ENCODE results near the gene STAT2.
"Not testable (repeated sequence)": the region's sequence is repeated elsewhere in the genome, so short reads cannot be mapped to it uniquely, and the experiment has no call there.

Gene STAT2

DNA sequence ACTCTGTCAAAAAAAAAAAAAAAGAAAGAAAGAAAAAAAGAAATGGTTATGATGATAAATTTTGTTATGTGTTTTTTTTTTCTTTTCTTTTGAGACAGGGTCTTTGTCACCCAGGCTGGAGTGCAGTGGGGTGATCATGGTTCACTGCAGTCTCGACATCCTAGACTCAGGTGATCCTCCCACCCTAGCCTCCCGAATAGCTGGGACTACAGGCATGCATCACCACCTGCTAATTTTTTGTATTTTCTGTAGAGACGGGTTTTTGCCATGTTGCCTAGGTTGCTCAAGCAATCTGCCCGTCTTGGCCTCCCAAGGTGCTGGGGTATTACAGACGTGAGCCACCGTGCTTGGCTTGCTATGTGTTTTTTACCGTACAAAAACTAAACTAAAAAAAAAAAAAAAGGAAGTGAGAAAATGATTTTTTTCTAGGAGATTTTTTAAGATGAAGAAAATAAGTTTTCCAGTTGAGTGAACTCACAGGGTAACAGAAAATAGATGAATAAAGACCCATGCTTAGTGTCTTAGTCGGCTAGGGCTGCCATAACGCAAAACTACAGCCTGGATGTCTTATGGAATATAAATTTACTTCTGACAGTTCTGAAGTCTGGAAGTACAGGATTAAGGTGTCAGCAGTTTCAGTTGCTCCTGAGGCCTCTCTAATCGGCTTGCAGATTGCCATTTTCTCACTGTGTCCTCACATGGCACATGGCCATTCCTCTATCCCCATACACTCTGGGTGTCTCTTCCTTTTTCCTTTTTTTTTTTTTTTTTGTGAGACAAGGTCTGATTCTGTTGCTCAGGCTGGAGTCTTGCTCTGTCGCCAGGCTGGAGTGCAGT is 15.9 kb upstream of the STAT2 start:
- peak overlapping the region; percentile 26; the same call in 1 of the 2 replicates for H3K4me3 ChIP-seq (ENCODE audit: low read length)
- no peak for TF ChIP-seq ZNF274 (IDR thresholded peaks at IDR 0.05; ENCODE audit: low read depth, low read length)

DNA sequence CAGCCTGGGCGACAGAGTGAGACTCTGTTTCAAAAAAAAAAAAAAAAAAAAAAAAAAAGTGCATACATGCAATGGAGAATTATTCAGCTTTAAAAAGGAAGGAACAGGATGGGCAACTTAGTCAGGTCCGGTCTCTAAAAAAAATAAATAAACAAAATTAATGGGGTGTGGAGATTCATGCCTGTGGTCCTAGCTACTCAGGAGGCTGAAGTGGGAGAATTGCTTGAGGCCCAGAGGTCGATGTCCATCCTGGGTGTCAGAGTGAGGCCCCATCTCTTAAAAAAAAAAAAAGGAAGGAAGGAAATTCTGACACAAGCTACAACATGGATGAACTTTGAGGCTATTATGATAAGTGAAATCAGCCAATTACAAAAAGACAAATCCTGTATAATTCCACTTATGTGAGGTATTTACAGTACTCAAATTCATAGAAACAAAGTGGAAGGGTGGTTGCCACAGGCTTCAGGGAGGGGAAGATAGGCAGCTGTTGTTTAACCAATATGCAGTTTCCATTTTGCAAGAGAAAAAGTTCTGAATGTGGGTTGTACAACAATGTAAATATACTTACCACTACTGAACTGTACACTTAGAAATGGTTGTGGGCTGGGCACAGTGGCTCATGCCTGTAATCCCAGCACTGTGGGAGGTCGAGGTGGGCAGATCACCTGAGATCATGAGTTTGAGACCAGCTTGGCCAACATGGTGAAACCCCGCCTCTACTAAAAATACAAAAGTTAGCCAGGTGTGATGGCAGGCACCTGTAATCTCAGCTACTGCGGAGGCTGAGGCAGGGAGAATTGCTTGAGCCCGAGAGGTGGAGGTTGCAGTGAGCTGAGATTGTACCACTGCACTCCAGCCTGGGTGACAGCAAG is 15.1 kb upstream of the STAT2 start:
- TF ChIP-seq ZNF274 (IDR thresholded peaks at IDR 0.05; ENCODE audit: low read depth, low read length), result no peak
- peak overlapping the region; percentile 9; the same call in 1 of the 2 replicates for H3K4me3 ChIP-seq (ENCODE audit: low read length)

DNA sequence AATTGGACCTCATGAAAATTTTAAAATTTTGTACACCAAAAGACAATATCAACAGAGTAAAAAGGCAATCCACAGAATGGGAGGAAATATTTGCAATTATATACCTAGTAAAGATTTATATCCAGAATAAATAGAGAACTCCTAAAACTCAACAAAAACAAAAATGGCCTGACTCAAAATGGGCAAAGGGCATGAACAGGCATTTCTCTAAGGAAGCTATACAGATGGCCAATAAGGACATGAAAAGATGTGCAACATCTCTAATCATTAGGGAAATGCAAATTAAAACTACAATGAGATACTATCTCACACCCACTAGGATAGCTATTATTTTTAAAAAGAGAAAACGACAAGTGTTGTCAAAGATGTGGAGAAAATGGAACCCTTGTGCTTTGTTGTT is 13.6 kb upstream of the STAT2 start:
- TF ChIP-seq ZNF274 (IDR thresholded peaks at IDR 0.05; ENCODE audit: low read depth, low read length), result no peak

DNA sequence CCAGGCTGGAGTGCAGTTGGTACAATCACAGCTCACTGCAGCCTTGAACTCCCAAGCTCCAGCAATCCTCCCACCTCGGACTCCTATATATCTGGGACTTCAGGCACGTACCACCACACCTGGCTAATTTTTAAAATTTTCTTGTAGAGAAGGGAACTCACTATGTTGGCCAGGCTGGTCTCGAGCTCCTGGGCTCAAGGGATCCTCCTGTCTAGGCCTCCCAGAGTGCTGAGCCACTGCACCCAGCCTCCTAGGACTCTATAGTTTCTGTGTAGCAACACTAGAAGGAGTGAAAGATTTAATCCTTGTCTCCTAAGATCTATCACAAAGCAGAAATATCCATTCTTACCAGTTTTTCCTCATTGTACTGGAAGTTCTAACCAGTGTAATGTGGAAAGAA is 7.0 kb upstream of the STAT2 start:
- TF ChIP-seq ZNF274 (IDR thresholded peaks at IDR 0.05; ENCODE audit: low read depth, low read length), result no peak
- H3K4me3 ChIP-seq (ENCODE audit: low read length), result no peak overlapping the region

More for the DNA sequence above, 13.6 kb upstream of the STAT2 start:
- H3K4me3 ChIP-seq (ENCODE audit: low read length), result no peak overlapping the region

DNA sequence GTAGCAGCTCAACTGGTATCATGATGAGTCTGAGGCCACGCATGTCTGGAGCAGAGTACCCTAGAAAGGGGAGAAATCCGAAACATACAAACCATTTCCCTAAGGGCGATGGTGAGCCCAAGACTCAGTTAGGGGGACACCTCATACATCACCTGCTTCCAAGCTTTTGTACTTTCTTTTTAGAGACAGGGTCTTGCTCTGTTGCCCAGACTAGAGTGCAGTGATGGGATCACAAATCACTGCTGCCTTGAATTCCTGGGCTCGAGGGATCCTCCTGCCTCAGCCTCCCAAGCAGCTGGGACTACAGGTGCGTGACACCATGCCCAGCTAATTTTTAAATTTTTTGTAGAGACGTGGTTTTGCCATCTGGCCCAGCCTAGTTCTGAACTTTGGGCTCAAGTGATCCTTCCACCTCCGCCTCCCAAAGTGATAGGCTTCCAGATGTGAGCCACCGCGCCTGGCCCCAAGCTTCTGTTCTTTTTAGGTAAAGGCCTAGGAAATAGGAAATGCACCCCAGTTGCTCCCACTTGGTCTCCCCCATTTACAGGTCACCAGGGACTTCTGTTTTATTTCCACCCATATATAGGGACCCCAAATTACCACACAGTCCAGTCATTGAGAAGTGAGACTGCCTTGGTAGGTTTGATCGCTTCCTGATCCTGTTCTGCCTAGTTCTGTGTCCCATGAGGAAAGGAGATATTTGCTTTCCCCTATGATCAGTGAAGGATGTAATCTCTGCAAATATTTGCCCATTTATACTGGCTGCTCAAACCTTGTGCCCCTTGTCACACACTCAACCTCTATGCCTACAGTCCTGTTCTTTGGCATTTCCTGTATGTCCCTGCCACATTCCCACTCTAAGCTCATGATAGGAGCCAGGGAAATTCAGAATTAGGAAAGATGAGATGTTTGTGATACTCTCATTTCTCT is 2.5 kb upstream of the STAT2 start, which contains the start of gene APOF:
APOF (minus strand) TSS at position 728 of the 930 bp plus-strand sequence; CDS start at position 616, 112 bp downstream.
- H3K4me3 ChIP-seq (ENCODE audit: low read length), result no peak within 1 kb of the TSS
- no peak for TF ChIP-seq ZNF274 (IDR thresholded peaks at IDR 0.05; ENCODE audit: low read depth, low read length)

DNA sequence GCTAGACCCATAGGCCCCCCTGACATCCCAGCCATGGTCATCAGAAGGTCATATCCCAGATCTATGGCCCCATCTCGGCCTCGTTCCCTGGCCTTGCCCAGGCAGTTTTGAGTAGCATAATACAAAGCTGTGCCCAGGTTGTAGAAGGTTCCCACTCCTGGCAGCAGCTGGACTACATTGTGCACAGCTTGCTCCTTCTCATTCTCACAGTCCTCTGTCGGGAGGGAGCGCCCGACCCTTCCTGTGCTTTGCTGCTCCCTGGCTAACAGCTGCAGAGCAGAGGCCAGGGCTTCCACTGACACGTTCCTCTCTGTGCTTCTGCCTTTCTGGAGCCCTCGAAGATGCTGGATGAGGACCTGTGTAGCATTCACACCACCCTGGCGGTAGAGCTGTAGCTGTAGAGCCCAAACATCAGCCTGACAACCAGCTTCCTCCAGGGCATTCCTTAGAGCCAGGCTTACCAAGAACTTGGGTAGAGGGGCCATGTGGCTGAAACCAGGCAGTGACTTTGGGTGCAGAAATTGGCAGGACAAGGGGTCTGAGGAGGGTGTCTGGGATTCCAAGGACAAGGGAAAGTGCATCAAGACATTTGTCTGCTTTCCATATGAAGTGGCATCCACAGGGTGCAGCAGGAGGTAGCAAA is 1.7 kb upstream of the STAT2 start:
- no peak overlapping the region for H3K4me3 ChIP-seq (ENCODE audit: low read length)
- no peak for TF ChIP-seq ZNF274 (IDR thresholded peaks at IDR 0.05; ENCODE audit: low read depth, low read length)

DNA sequence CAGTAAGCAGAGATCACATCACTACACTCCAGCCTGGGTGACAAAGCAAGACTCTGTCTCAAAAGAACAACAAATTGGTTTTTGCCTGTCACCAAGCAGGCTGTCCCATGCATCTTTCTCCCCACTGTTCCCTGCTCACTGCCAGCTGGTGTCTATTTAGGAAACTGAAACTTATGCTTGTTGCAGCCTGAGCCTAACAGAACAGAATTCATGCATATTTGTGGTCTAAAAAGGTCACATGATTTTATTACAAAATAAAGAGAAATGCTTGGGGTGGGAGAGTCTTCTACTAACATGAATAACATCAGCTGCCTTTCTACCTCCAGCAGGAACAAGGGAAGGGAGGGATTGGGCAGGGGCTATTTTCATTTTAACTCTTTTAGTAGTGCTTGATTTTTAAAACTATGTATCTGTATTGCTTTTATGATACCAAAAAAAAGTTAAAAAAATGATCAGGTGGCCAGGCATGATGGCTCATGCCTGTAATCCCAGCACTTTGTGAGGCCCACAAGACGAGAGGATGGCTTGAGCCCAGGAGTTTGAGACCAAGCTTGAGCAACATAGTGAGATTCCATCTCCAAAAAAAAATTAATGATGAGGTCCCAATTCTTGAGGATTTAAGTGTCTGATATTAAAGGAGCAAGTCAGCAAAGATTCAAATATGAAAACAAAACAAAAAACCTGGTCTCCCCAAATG is 923 bp downstream of the STAT2 start:
- TF ChIP-seq ZNF274 (IDR thresholded peaks at IDR 0.05; ENCODE audit: low read depth, low read length), result no peak
- peak overlapping the region; percentile 97 for H3K4me3 ChIP-seq (ENCODE audit: low read length)

DNA sequence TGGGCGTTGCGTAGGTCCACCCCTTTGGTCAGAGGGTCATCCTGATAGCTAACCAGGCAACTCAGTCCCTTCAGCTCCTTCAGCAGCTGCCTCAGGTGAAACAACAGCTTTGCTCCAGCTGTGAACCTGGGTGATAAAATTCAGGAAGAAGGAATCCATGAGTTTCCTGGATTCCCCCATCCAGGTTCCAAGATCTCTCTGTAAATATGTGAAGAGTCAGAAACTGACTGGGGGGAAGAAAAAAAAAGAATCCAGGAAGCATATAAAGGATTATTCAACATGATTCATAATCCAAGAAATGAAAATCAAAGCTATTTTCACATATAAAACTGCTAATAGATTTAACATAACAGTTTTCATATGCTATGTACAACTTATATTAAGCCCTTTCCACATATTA is 8.6 kb downstream of the STAT2 start:
- TF ChIP-seq ZNF274 (IDR thresholded peaks at IDR 0.05; ENCODE audit: low read depth, low read length), result no peak
- no peak overlapping the region for H3K4me3 ChIP-seq (ENCODE audit: low read length)

DNA sequence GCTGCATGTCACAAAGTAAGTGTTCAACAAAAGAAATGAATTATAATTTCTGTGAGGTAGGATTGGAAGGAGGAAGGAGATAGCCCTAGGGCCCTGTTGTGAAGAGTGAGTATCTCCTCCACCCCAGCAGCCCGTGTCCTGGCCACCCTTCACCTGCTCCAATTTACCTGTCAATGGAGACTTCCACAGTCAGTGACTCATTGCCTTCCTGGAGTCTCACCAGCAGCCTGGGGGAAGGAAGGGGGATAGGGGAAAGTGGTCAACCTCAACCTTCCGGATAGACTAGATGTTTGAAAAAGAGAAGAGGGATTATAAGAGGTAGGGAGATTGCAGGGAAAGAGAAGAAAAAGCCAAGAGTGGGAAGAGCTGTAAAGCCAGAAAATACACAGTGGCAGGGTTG is 9.2 kb downstream of the STAT2 start:
- no peak for TF ChIP-seq ZNF274 (IDR thresholded peaks at IDR 0.05; ENCODE audit: low read depth, low read length)
- H3K4me3 ChIP-seq (ENCODE audit: low read length), result no peak overlapping the region

DNA sequence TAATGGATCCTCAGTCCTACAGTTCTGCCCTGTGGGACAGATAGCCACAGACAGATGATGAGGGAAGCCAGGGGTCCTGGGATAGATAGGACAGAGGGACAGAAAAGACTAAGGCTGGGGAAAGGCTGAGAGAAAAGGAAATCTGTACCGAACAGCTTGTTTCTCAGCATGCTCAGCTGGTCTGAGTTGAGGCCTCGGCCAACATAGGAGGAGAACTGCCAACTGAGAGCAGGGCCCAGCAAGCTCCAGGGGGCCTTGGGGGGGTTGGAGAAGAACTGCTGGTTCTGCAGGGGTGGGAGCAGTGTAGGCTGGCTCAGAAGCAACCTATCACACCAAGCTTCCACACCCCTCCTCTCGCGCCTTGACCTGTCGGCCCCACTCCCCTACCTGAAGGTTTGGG is 11.1 kb downstream of the STAT2 start:
- no peak for TF ChIP-seq ZNF274 (IDR thresholded peaks at IDR 0.05; ENCODE audit: low read depth, low read length)
- no peak overlapping the region for H3K4me3 ChIP-seq (ENCODE audit: low read length)

DNA sequence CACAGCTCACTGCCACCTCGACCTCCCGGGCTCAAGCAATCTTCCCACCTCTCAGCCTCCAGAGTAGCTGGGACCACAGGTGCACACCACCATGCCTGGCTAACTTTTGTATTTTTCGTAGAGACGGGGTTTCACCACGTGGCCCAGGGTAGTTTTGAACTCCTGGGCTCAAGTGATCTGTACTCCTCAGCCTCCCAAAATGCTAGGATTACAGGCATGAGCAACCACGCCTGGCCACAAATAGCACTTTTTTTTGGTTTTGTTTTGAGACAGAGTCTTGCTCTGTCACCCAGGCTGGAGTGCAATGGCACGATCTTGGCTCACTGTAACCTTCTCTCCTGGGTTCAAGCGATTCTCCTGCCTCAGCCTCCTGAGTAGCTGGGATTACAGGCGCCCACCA is 12.7 kb downstream of the STAT2 start:
- H3K4me3 ChIP-seq (ENCODE audit: low read length), result not testable (repeated sequence)

DNA sequence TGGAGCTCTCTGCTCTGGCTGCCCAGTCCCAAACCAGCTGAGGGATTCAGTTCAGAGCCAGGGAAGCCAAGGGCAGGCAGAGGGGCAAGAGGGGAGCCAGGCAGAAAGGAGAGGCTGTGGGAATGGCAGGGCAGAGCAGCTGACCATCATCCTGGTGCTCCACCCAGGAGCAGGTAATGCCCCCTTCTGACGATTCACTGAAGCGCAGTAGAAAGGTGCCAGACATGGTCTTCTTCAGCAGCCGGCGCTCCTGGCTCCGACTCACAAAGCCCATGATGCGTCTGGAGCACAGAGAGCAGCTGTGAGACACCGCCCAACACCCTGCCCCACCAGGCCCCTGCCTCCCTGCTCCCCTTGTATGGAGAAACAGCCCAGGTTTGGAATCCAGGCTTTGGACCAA is 13.2 kb downstream of the STAT2 start:
- TF ChIP-seq ZNF274 (IDR thresholded peaks at IDR 0.05; ENCODE audit: low read depth, low read length), result no peak
- no peak overlapping the region for H3K4me3 ChIP-seq (ENCODE audit: low read length)

DNA sequence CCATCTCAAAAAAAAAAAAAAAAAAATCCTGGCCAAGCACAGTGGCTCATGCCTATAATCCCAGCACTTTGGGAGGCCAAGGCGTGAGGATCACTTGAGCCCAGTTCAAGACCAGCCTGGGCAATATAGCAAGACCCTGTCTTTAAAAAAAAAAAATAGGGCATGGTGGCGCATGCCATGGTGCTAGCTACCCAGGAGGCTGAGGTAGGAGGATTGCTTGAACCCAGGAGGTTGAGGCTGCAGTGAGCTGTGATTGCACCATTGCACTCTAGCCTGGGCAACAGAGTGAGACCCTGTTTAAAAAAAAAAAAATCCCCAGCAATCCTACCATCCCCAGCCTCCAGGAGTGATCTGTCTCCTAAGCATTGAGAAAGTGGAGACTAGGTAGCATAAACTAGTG is 17.6 kb downstream of the STAT2 start:
- not testable (repeated sequence) for H3K4me3 ChIP-seq (ENCODE audit: low read length)
